Gastrocnemius medialis (tissue), 4 donors: ENCODE results near the gene KIR2DL4.
"Not testable (repeated sequence)": the region's sequence is repeated elsewhere in the genome, so short reads cannot be mapped to it uniquely, and the experiment has no call there.

Experiments used
- POLR2A ChIP-seq, 2 donors: fragments of 450-650 bp; IDR thresholded peaks; one replicate each; pipeline ENCODE4 v1.6.1; 2017; ENCODE audit warnings: antibody characterized with exemption in 2 of 2, mild to moderate bottlenecking in 2 of 2, moderate library complexity in 2 of 2
- TF ChIP-seq, protein P1 (sequence below), 5 experiments: fragments of 450-650 bp in 3 of 5; fragments of 200-600 bp in 2 of 5; sonication (generic) in 2 of 5; IDR thresholded peaks in 4 of 5; conservative IDR thresholded peaks in 1 of 5; 1 replicate in 4 of 5; 2 replicates in 1 of 5; pipeline ENCODE4 v1.5.1; 2016 to 2019; ENCODE audit warnings: antibody characterized with exemption in 5 of 5, mild to moderate bottlenecking in 3 of 5, moderate library complexity in 3 of 5

GRCh38 chr19:54850061-54850640 lies 46.7 kb downstream of the KIR2DL4 start, which contains the start of gene KIR3DL2:
- TF ChIP-seq POLR2A (IDR thresholded peaks at IDR 0.05): not testable (repeated sequence)
- TF ChIP-seq, protein P1, sequence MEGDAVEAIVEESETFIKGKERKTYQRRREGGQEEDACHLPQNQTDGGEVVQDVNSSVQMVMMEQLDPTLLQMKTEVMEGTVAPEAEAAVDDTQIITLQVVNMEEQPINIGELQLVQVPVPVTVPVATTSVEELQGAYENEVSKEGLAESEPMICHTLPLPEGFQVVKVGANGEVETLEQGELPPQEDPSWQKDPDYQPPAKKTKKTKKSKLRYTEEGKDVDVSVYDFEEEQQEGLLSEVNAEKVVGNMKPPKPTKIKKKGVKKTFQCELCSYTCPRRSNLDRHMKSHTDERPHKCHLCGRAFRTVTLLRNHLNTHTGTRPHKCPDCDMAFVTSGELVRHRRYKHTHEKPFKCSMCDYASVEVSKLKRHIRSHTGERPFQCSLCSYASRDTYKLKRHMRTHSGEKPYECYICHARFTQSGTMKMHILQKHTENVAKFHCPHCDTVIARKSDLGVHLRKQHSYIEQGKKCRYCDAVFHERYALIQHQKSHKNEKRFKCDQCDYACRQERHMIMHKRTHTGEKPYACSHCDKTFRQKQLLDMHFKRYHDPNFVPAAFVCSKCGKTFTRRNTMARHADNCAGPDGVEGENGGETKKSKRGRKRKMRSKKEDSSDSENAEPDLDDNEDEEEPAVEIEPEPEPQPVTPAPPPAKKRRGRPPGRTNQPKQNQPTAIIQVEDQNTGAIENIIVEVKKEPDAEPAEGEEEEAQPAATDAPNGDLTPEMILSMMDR (IDR thresholded peaks at IDR 0.05 in 4 of 5, conservative IDR thresholded peaks at IDR 0.05 in 1 of 5): not testable (repeated sequence)
